ENCODE results near the gene CELSR2. TPM values are rescaled to one million over a fixed set of nuclear protein-coding genes. Genes with fewer than 3 reads are reported as not detected.

CELSR2 gene
- total and polyA plus RNA-seq, 9 donors, result 0.90 to 17.1 (median 3.1) TPM

DNA sequence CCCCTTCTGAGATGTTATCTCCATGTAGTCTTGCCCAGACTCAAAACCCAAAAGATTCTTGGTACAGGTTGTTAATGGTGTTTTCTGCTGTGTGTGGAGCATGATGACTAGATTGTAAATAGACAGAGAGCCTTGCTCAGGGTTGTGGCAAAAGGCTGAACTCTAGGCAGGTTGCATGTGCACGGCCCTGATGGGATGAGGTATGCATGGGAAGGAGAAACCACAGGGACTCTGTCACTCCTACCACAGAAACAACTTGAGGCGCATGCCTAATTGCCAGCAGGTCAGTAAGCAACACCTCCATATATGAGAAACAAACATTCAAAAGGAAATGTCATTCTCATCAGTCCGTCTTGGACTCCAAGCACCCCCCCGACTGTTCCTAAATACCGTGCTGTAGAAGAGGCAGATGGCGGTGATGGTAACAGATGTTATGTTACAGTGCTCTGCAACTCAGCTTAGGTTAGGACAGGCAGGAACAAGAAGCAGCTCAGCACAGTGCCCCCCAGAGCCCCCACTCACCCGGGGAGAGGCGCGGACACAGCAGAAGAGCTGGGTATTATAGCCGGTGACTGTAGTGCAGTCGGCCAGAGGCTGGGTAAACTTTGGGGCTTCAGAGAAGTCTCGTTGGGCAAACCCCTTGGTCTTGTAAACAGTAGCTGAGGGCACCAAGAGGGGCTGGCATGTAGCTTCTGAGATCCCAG is 46.5 kb downstream of the CELSR2 start:
- Histone ChIP-seq H3K27me3 (no peaks in the 10 kb centered on the region), H3K27ac (no peak overlapping the region), H3K36me3 (no peaks in the 10 kb centered on the region), H3K4me1 (ENCODE audit: insufficient read depth) (peaks cover 1% of the 10 kb centered on the region), H3K9me3 (no peaks in the 10 kb centered on the region), H3K4me3 (no peak overlapping the region)
- no peak for DNase-seq
- TF ChIP-seq EP300 (IDR thresholded peaks at IDR 0.05) (no peak), POLR2A (IDR thresholded peaks at IDR 0.05) (no peak)
- TF ChIP-seq, protein P1, sequence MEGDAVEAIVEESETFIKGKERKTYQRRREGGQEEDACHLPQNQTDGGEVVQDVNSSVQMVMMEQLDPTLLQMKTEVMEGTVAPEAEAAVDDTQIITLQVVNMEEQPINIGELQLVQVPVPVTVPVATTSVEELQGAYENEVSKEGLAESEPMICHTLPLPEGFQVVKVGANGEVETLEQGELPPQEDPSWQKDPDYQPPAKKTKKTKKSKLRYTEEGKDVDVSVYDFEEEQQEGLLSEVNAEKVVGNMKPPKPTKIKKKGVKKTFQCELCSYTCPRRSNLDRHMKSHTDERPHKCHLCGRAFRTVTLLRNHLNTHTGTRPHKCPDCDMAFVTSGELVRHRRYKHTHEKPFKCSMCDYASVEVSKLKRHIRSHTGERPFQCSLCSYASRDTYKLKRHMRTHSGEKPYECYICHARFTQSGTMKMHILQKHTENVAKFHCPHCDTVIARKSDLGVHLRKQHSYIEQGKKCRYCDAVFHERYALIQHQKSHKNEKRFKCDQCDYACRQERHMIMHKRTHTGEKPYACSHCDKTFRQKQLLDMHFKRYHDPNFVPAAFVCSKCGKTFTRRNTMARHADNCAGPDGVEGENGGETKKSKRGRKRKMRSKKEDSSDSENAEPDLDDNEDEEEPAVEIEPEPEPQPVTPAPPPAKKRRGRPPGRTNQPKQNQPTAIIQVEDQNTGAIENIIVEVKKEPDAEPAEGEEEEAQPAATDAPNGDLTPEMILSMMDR (IDR thresholded peaks at IDR 0.05), result no peak
- intact Hi-C loops (cut with DNase I), result no loop called here
- 78 to 80% (median 80%) methylated on average over 12 of the region's 12 CpGs for WGBS, 3 donors

DNA sequence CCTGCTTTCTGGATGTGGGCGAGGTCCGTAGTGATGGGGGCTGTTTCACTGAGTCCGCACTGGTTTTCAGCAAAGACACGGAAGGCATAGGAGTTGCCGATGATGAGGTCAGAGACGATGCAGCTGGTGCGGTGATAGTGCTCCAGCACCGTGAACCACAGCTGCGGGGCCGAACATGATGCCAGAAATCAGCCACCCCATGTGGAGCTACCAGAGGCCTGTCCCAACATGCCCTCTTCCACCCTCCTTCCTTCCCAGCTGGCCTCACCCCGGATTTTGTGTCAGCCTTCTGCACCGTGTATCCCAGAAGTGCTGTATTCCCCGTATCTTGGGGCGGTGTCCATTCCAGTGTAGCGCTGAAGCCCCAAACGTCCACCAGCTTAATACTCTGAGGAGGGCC is 47.4 kb downstream of the CELSR2 start:
- no peak overlapping the region for H3K27ac ChIP-seq

DNA sequence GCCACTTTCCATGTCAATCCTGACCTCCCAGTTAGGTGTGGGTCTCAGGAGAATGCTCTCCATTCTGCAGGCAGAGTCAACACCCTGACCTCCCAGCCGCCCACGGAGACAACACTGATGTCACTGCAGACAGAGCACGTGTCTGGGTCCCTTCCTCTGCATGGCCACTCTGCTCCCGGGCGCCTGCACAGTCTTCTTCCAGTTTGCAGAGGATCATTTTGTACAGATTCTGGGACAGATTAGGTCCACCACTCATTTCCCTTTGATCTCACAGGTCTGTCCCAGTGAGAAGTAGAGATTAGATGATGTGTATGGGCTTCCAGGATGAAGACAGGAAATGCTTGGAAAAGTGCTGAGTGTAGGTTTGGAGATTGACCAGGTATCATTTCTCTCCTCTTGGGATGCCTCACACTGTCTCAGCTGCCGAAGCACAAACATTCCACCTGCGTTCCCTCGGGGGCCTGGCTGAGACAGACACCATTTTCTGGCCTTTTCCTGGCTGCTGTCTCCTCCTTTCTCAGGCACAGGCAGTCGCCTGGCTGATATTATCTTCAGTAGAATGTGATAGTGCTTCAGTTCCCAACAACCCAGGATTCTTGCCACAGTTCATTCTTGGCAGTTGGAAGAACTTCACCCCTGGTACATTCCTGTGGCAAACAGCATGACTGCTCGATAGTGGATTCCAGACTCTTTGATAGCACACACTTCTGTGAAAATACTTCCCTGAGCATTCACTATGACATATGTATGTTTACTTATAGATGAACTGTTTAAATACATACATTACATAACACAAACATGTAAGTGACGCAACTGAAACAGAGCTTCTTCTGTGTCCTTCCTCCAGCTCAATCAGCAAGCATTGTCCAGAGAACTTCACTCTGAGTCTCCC is 49.6 kb downstream of the CELSR2 start:
- DNase-seq, result no peak
- intact Hi-C loops (cut with DNase I), result no loop called here

More for the DNA sequence above, 47.4 kb downstream of the CELSR2 start:
- Histone ChIP-seq H3K4me3 (no peak overlapping the region), H3K27me3 (no peaks in the 10 kb centered on the region), H3K9me3 (no peaks in the 10 kb centered on the region), H3K4me1 (ENCODE audit: insufficient read depth) (peaks cover 1% of the 10 kb centered on the region), H3K36me3 (no peaks in the 10 kb centered on the region)
- no peak for DNase-seq
- 89 to 92% (median 92%) methylated on average over 16 of the region's 16 CpGs for WGBS, 3 donors
- intact Hi-C loops (cut with DNase I), result no loop called here
- TF ChIP-seq EP300 (IDR thresholded peaks at IDR 0.05) (no peak), POLR2A (IDR thresholded peaks at IDR 0.05) (no peak)
- TF ChIP-seq, protein P1 (IDR thresholded peaks at IDR 0.05), result no peak

More for the DNA sequence above, 49.6 kb downstream of the CELSR2 start:
- TF ChIP-seq EP300 (IDR thresholded peaks at IDR 0.05) (no peak), POLR2A (IDR thresholded peaks at IDR 0.05) (no peak)
- TF ChIP-seq, protein P1 (IDR thresholded peaks at IDR 0.05), result no peak
- Histone ChIP-seq H3K27ac (no peak overlapping the region), H3K4me1 (ENCODE audit: insufficient read depth) (peaks cover 1% of the 10 kb centered on the region), H3K36me3 (no peaks in the 10 kb centered on the region), H3K27me3 (no peaks in the 10 kb centered on the region), H3K9me3 (no peaks in the 10 kb centered on the region), H3K4me3 (no peak overlapping the region)
- 22 to 32% (median 32%) methylated on average over 11 of the region's 11 CpGs for WGBS, 3 donors
